ENCODE data around the gene PSMB8.
"Not testable (repeated sequence)": the region's sequence is repeated elsewhere in the genome, so short reads cannot be mapped to it uniquely, and the experiment has no call there.

PSMB8 gene

GRCh38 chr6:32815996-32816395 is 27.9 kb downstream of the PSMB8 start:
- Histone ChIP-seq H3K36me3 (ENCODE audit: insufficient read depth, low read length) (no peaks in the 10 kb centered on the region), H3K9ac (ENCODE audit: low read depth, low read length) (no peak overlapping the region), H3K27ac (ENCODE audit: low read depth, low read length) (no peak overlapping the region), H3K9me3 (ENCODE audit: insufficient read depth, low read depth, low read length) (no peaks in the 10 kb centered on the region), H3K4me1 (ENCODE audit: insufficient read depth, low read length) (no peaks in the 10 kb centered on the region), H3K4me3 (ENCODE audit: low read length) (no peak overlapping the region), H3K27me3 (ENCODE audit: insufficient read depth, low read length) (no peaks in the 10 kb centered on the region)
- 100% methylated on average over 1 of the region's 2 CpGs for WGBS

- no peaks in the 10 kb centered on the region for H3K4me1 ChIP-seq (ENCODE audit: insufficient read depth, low read length)
- H3K9me3 ChIP-seq (ENCODE audit: insufficient read depth, low read depth, low read length): no peaks in the 10 kb centered on the region
- WGBS: 92% methylated on average over 5 of the region's 5 CpGs
- no peak overlapping the region for H3K27ac ChIP-seq (ENCODE audit: low read depth, low read length)
- no peaks in the 10 kb centered on the region for H3K36me3 ChIP-seq (ENCODE audit: insufficient read depth, low read length)
- no peak overlapping the region for H3K4me3 ChIP-seq (ENCODE audit: low read length)
- no peak overlapping the region for H3K9ac ChIP-seq (ENCODE audit: low read depth, low read length)
- H3K27me3 ChIP-seq (ENCODE audit: insufficient read depth, low read length): no peaks in the 10 kb centered on the region
Measured at GRCh38 chr6:32815115-32815514, 28.7 kb downstream of the PSMB8 start.

GRCh38 chr6:32814145-32814544 is 29.7 kb downstream of the PSMB8 start:
- no peak overlapping the region for H3K9ac ChIP-seq (ENCODE audit: low read depth, low read length)
- H3K4me1 ChIP-seq (ENCODE audit: insufficient read depth, low read length): no peaks in the 10 kb centered on the region
- no peaks in the 10 kb centered on the region for H3K9me3 ChIP-seq (ENCODE audit: insufficient read depth, low read depth, low read length)
- no peak overlapping the region for H3K4me3 ChIP-seq (ENCODE audit: low read length)
- no peaks in the 10 kb centered on the region for H3K36me3 ChIP-seq (ENCODE audit: insufficient read depth, low read length)
- 91% methylated on average over 2 of the region's 2 CpGs for WGBS
- H3K27ac ChIP-seq (ENCODE audit: low read depth, low read length): no peak overlapping the region
- H3K27me3 ChIP-seq (ENCODE audit: insufficient read depth, low read length): no peaks in the 10 kb centered on the region

- H3K4me1 ChIP-seq (ENCODE audit: insufficient read depth, low read length): no peaks in the 10 kb centered on the region
- H3K27me3 ChIP-seq (ENCODE audit: insufficient read depth, low read length): peaks cover 7% of the 10 kb centered on the region; the same call in 1 of the 2 replicates
- H3K36me3 ChIP-seq (ENCODE audit: insufficient read depth, low read length): no peaks in the 10 kb centered on the region
- WGBS: no CpG with 5 or more reads among the region's 1 CpG
- H3K9me3 ChIP-seq (ENCODE audit: insufficient read depth, low read depth, low read length): no peaks in the 10 kb centered on the region
- no peak overlapping the region for H3K27ac ChIP-seq (ENCODE audit: low read depth, low read length)
- no peak overlapping the region for H3K9ac ChIP-seq (ENCODE audit: low read depth, low read length)
- no peak overlapping the region for H3K4me3 ChIP-seq (ENCODE audit: low read length)
Measured at GRCh38 chr6:32809171-32809570, 34.7 kb downstream of the PSMB8 start.

- WGBS: 76% methylated on average over 5 of the region's 5 CpGs
- Histone ChIP-seq H3K4me1 (ENCODE audit: insufficient read depth, low read length) (no peaks in the 10 kb centered on the region), H3K9ac (ENCODE audit: low read depth, low read length) (no peak overlapping the region), H3K9me3 (ENCODE audit: insufficient read depth, low read depth, low read length) (0 out of 2 replicates have a peak, but pooled peaks cover 2% of the 10 kb centered on the region), H3K27ac (ENCODE audit: low read depth, low read length) (no peak overlapping the region), H3K36me3 (ENCODE audit: insufficient read depth, low read length) (no peaks in the 10 kb centered on the region), H3K4me3 (ENCODE audit: low read length) (no peak overlapping the region), H3K27me3 (ENCODE audit: insufficient read depth, low read length) (peaks cover 12% of the 10 kb centered on the region; the same call in 1 of the 2 replicates)
Measured at GRCh38 chr6:32807020-32807580, 36.7 kb downstream of the PSMB8 start.

GRCh38 chr6:32805404-32805803 is 38.4 kb downstream of the PSMB8 start:
- not testable (repeated sequence) for H3K9me3 ChIP-seq (ENCODE audit: insufficient read depth, low read depth, low read length); H3K27ac ChIP-seq (ENCODE audit: low read depth, low read length); H3K36me3 ChIP-seq (ENCODE audit: insufficient read depth, low read length); H3K4me1 ChIP-seq (ENCODE audit: insufficient read depth, low read length); H3K4me3 ChIP-seq (ENCODE audit: low read length); H3K9ac ChIP-seq (ENCODE audit: low read depth, low read length)
- H3K27me3 ChIP-seq (ENCODE audit: insufficient read depth, low read length): peaks cover 12% of the 10 kb centered on the region; the same call in 1 of the 2 replicates

- Histone ChIP-seq H3K27me3 (ENCODE audit: insufficient read depth, low read length) (peaks cover 12% of the 10 kb centered on the region; the same call in 1 of the 2 replicates), H3K27ac (ENCODE audit: low read depth, low read length) (no peak overlapping the region), H3K9me3 (ENCODE audit: insufficient read depth, low read depth, low read length) (peaks cover 6% of the 10 kb centered on the region; the same call in 1 of the 2 replicates), H3K4me1 (ENCODE audit: insufficient read depth, low read length) (no peaks in the 10 kb centered on the region), H3K9ac (ENCODE audit: low read depth, low read length) (no peak overlapping the region), H3K36me3 (ENCODE audit: insufficient read depth, low read length) (no peaks in the 10 kb centered on the region), H3K4me3 (ENCODE audit: low read length) (no peak overlapping the region)
- 76% methylated on average over 2 of the region's 2 CpGs for WGBS
Measured at GRCh38 chr6:32803416-32803815, 40.4 kb downstream of the PSMB8 start.

GRCh38 chr6:32799740-32800139 is 44.1 kb downstream of the PSMB8 start:
- peaks cover 10% of the 10 kb centered on the region; the same call in 1 of the 2 replicates for H3K27me3 ChIP-seq (ENCODE audit: insufficient read depth, low read length)
- no peaks in the 10 kb centered on the region for H3K36me3 ChIP-seq (ENCODE audit: insufficient read depth, low read length)
- H3K4me3 ChIP-seq (ENCODE audit: low read length): no peak overlapping the region
- WGBS: 81% methylated on average over 2 of the region's 3 CpGs
- H3K27ac ChIP-seq (ENCODE audit: low read depth, low read length): no peak overlapping the region
- H3K4me1 ChIP-seq (ENCODE audit: insufficient read depth, low read length): peaks cover 3% of the 10 kb centered on the region; the same call in 1 of the 2 replicates
- no peak overlapping the region for H3K9ac ChIP-seq (ENCODE audit: low read depth, low read length)
- H3K9me3 ChIP-seq (ENCODE audit: insufficient read depth, low read depth, low read length): peaks cover 6% of the 10 kb centered on the region; the same call in 1 of the 2 replicates

- Histone ChIP-seq H3K27ac (ENCODE audit: low read depth, low read length) (no peak overlapping the region), H3K4me3 (ENCODE audit: low read length) (no peak overlapping the region), H3K4me1 (ENCODE audit: insufficient read depth, low read length) (peaks cover 3% of the 10 kb centered on the region; the same call in 1 of the 2 replicates), H3K27me3 (ENCODE audit: insufficient read depth, low read length) (peaks cover 6% of the 10 kb centered on the region; the same call in 1 of the 2 replicates), H3K9me3 (ENCODE audit: insufficient read depth, low read depth, low read length) (peaks cover 6% of the 10 kb centered on the region; the same call in 1 of the 2 replicates), H3K36me3 (ENCODE audit: insufficient read depth, low read length) (no peaks in the 10 kb centered on the region), H3K9ac (ENCODE audit: low read depth, low read length) (no peak overlapping the region)
- 92% methylated on average over 3 of the region's 3 CpGs for WGBS
Measured at GRCh38 chr6:32799168-32799567, 44.7 kb downstream of the PSMB8 start.

- Histone ChIP-seq H3K4me1 (ENCODE audit: insufficient read depth, low read length) (peaks cover 3% of the 10 kb centered on the region; the same call in 1 of the 2 replicates), H3K27me3 (ENCODE audit: insufficient read depth, low read length) (no peaks in the 10 kb centered on the region; the same call in 1 of the 2 replicates), H3K4me3 (ENCODE audit: low read length) (peak overlapping the region; percentile 43), H3K9ac (ENCODE audit: low read depth, low read length) (peak overlapping the region; percentile 29; the same call in 1 of the 2 replicates), H3K36me3 (ENCODE audit: insufficient read depth, low read length) (no peaks in the 10 kb centered on the region), H3K27ac (ENCODE audit: low read depth, low read length) (no peak overlapping the region), H3K9me3 (ENCODE audit: insufficient read depth, low read depth, low read length) (peaks cover 3% of the 10 kb centered on the region; the same call in 1 of the 2 replicates)
- WGBS: 22% methylated on average over 30 of the region's 30 CpGs
Measured at GRCh38 chr6:32796848-32797776, 46.7 kb downstream of the PSMB8 start.

- Histone ChIP-seq H3K4me3 (ENCODE audit: low read length) (no peak overlapping the region), H3K9me3 (ENCODE audit: insufficient read depth, low read depth, low read length) (peaks cover 3% of the 10 kb centered on the region; the same call in 1 of the 2 replicates), H3K36me3 (ENCODE audit: insufficient read depth, low read length) (no peaks in the 10 kb centered on the region), H3K9ac (ENCODE audit: low read depth, low read length) (no peak overlapping the region), H3K27me3 (ENCODE audit: insufficient read depth, low read length) (no peaks in the 10 kb centered on the region; the same call in 1 of the 2 replicates), H3K27ac (ENCODE audit: low read depth, low read length) (no peak overlapping the region), H3K4me1 (ENCODE audit: insufficient read depth, low read length) (peaks cover 3% of the 10 kb centered on the region; the same call in 1 of the 2 replicates)
- WGBS: 89% methylated on average over 2 of the region's 2 CpGs
Measured at GRCh38 chr6:32794510-32794909, 49.3 kb downstream of the PSMB8 start.

Measured in HUES64 (cell line).